Dendritic cell treated with granulocyte-macrophage colony-stimulating factor and Interleukin-4, amounts not matched to agents 40 ng/mL and 50 ng/mL, for 4 days (primary cell): ENCODE measurements around the gene MORF4L1.
"Not testable (repeated sequence)": the region's sequence is repeated elsewhere in the genome, so short reads cannot be mapped to it uniquely, and the experiment has no call there.

Source experiments
- H3K27ac Mint-ChIP-seq: one replicate; pipeline ENCODE4 v1.8.0; 2022; ENCODE audit warnings: mild to moderate bottlenecking, mixed read lengths
- H3K27me3 Mint-ChIP-seq: one replicate; pipeline ENCODE4 v1.8.0; 2022; ENCODE audit warnings: mild to moderate bottlenecking, mixed read lengths
- H3K36me3 Mint-ChIP-seq: one replicate; pipeline ENCODE4 v1.8.0; 2022; ENCODE audit warnings: low read depth, mixed read lengths
- H3K4me1 Mint-ChIP-seq: one replicate; pipeline ENCODE4 v1.8.0; 2022; ENCODE audit warnings: low read depth, mixed read lengths
- H3K4me3 Mint-ChIP-seq: one replicate; pipeline ENCODE4 v1.8.0; 2022; ENCODE audit warnings: mild to moderate bottlenecking, moderate library complexity, mixed read lengths
- H3K9me3 Mint-ChIP-seq: one replicate; pipeline ENCODE4 v1.8.0; 2022; ENCODE audit warnings: mixed read lengths
- intact Hi-C: fragments of 100-400 bp; cut with micrococcal nuclease; formaldehyde crosslinking; loops from one replicate; pipeline ENCODE4 v1.15.0; 2022

Gene MORF4L1

DNA sequence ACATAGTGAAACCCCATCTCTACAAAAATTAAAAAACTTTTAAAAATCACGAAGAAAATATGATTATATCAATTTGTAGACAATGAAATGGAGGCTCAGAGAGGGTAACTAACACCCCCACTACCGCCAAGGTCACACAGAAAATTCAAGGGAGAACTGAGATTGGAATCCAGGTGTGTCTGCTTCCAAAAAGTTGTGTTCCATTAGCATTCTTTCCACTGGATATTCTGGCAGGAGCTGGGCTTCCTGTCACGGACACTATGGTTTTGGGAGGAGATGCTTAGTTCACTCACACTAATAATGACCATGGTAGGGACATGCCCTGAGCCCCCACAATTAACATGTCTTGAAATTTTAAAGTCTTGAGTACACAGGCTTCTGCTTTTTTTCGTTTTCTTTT, 43.4 kb downstream of the MORF4L1 start:
- Mint-ChIP-seq H3K4me1 (peaks cover 65% of the 10 kb centered on the region), H3K36me3 (peaks cover 73% of the 10 kb centered on the region), H3K27ac (peak overlapping the region; percentile 78), H3K27me3 (no peaks in the 10 kb centered on the region), H3K9me3 (no peaks in the 10 kb centered on the region), H3K4me3 (no peak overlapping the region)
- intact Hi-C loops: no loop called here

DNA sequence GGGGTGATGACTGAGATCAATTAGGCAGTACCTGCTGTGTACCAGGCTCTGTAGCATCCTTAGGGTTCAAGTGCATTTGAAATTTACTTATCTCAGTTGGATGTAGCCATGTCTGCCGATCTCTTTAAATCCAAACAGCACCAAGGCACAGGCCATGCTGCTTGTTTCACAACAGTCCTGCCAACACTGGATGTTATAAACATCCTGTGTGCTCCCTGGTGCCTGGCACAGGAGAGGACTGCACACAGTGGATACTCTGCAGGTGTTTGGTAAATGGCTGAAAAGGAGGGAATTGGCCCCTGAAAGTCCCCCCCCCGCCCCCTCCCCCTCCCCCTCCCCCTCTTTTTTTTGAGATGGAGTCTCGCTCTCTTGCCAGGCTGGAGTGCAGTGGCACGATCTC, 45.2 kb downstream of the MORF4L1 start:
- Mint-ChIP-seq H3K36me3 (peaks cover 73% of the 10 kb centered on the region), H3K27ac (peak overlapping the region; percentile 87), H3K27me3 (no peaks in the 10 kb centered on the region)

DNA sequence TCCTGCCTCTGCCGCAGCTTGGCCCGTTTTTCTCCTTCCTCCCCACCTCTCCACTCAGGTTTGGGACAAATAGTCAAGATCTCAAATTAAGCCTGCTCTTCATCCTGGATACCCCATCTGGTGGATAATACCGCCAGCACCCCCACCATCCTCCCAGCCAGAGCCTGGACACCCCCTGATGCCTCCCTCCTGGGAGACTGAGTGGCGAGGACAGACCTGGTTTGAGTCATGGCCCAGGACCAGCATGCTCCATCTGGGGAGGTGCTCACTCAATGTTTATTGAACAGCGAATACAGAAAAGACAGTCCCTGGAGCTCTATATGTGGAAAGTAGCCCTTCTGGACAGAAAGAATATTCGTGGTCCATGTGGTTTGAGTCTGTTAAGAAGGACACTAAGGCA, 48.8 kb downstream of the MORF4L1 start:
- no peaks in the 10 kb centered on the region for H3K27me3 Mint-ChIP-seq
- intact Hi-C loops: no loop called here
- no peak overlapping the region for H3K4me3 Mint-ChIP-seq
- no peaks in the 10 kb centered on the region for H3K9me3 Mint-ChIP-seq
- H3K4me1 Mint-ChIP-seq: peaks cover 62% of the 10 kb centered on the region
- peaks cover 92% of the 10 kb centered on the region for H3K36me3 Mint-ChIP-seq
- peak overlapping the region; percentile 60 for H3K27ac Mint-ChIP-seq

More for the DNA sequence above, 45.2 kb downstream of the MORF4L1 start:
- Mint-ChIP-seq H3K4me1 (peaks cover 64% of the 10 kb centered on the region), H3K4me3 (no peak overlapping the region), H3K9me3 (no peaks in the 10 kb centered on the region)
- intact Hi-C loops: no loop called here

DNA sequence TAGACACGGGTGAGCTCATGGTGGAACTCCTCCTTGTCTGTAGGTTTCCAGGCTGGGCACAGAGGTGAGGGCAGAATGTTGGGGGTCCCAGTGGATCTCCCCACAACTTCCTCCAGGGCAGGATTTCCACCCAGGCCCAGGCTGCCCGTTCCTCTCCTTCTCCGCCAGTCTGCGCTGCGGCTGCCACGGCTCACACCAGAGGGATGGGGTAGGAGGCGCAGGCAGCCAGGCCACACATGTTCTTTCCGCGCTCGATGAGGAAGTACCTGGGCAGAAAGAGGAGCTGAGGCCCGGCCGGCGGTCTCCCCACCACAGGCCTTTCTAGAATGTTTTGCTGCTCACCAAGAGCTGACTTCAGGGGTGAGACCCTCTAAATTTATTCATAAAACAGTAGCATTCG, 49.2 kb downstream of the MORF4L1 start:
- Mint-ChIP-seq H3K36me3 (peaks cover 92% of the 10 kb centered on the region), H3K27me3 (no peaks in the 10 kb centered on the region), H3K4me1 (peaks cover 62% of the 10 kb centered on the region), H3K4me3 (no peak overlapping the region), H3K27ac (peak overlapping the region; percentile 60), H3K9me3 (no peaks in the 10 kb centered on the region)
- intact Hi-C loops: no loop called here

- Mint-ChIP-seq H3K36me3 (peaks cover 96% of the 10 kb centered on the region), H3K9me3 (no peaks in the 10 kb centered on the region), H3K27me3 (no peaks in the 10 kb centered on the region), H3K27ac (peak overlapping the region; percentile 60), H3K4me1 (peaks cover 63% of the 10 kb centered on the region), H3K4me3 (no peak overlapping the region)
- intact Hi-C loops: no loop called here
Observed at GRCh38 chr15:78922527-78922926, 49.8 kb downstream of the MORF4L1 start.

DNA sequence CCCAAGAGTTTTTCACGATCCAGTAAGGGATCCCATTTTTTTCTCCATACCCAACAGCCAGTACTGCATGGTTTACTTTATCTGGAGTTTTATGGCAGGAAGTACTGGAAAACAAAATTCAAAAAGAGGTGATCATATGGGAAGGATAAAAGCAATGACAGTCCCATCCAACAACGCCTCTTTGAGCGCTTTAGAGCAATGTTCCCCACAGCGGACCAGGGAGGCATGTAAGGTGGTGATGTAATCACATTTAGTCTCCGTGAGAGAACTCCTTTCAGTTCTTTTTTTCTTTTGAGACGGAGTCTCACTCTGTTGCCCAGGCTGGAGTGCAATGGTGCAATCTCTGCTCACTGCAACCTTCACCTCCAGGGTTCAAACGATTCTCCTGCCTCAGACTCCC, 50.3 kb downstream of the MORF4L1 start:
- H3K27ac Mint-ChIP-seq: peak overlapping the region; percentile 60
- intact Hi-C loops: no loop called here

GRCh38 chr15:78923480-78924360, 51.0 kb downstream of the MORF4L1 start:
- intact Hi-C loops: no loop called here
- H3K4me1 Mint-ChIP-seq: peaks cover 71% of the 10 kb centered on the region

More for the DNA sequence above, 50.3 kb downstream of the MORF4L1 start:
- Mint-ChIP-seq H3K4me3 (no peak overlapping the region), H3K27me3 (no peaks in the 10 kb centered on the region), H3K36me3 (peaks cover 96% of the 10 kb centered on the region), H3K4me1 (peaks cover 64% of the 10 kb centered on the region), H3K9me3 (no peaks in the 10 kb centered on the region)

GRCh38 chr15:78925076-78925624, 52.5 kb downstream of the MORF4L1 start:
- Mint-ChIP-seq H3K27ac (peak overlapping the region; percentile 58), H3K9me3 (no peaks in the 10 kb centered on the region), H3K27me3 (no peaks in the 10 kb centered on the region), H3K36me3 (peaks cover 96% of the 10 kb centered on the region), H3K4me1 (peaks cover 86% of the 10 kb centered on the region), H3K4me3 (no peak overlapping the region)
- intact Hi-C loops: no loop called here

More at GRCh38 chr15:78923480-78924360, 51.0 kb downstream of the MORF4L1 start:
- no peaks in the 10 kb centered on the region for H3K27me3 Mint-ChIP-seq
- no peak overlapping the region for H3K4me3 Mint-ChIP-seq
- H3K36me3 Mint-ChIP-seq: peaks cover 96% of the 10 kb centered on the region
- no peaks in the 10 kb centered on the region for H3K9me3 Mint-ChIP-seq
- peak overlapping the region; percentile 58 for H3K27ac Mint-ChIP-seq

- intact Hi-C loops: no loop called here
- Mint-ChIP-seq H3K4me3 (no peak overlapping the region), H3K36me3 (peaks cover 100% of the 10 kb centered on the region), H3K4me1 (peaks cover 93% of the 10 kb centered on the region), H3K9me3 (no peaks in the 10 kb centered on the region), H3K27ac (peak overlapping the region; percentile 79), H3K27me3 (no peaks in the 10 kb centered on the region)
Observed at GRCh38 chr15:78925956-78926743, 53.5 kb downstream of the MORF4L1 start.

DNA sequence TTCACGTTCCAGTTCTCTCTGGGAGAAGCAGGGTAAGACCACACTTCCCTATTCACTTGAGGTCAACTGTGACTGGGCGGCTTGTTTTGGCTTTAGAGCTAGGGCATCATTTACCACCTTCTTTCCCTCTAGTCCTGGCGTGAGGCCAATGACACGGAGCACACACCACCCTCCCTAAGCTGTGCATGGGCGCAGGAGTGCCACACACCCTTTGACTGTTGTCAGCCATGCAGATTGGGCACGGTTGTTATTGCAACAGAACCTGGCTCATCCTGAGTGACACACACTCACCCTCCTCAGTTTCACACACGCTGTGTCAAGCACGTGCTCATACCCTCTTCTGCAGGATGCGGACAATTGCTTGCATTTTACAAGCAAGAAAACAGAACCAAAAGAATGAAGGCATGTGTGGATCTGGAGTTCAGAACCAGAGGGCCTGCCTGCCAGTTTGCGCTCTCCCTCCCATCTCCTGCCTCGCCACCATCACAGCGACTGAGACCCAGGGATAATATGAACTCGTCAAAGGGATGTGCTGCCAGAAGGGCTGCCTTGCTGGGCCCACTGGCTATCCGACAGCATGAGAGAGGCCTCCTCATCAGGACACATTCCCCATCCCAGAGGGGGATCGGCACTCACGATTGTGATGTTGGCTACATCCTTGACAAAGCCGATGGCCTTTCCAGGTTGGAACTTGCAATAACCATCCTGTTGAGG, 54.5 kb downstream of the MORF4L1 start:
- Mint-ChIP-seq H3K27ac (peak overlapping the region; percentile 79), H3K4me3 (no peak overlapping the region), H3K36me3 (peaks cover 100% of the 10 kb centered on the region), H3K27me3 (no peaks in the 10 kb centered on the region), H3K4me1 (peaks cover 93% of the 10 kb centered on the region), H3K9me3 (no peaks in the 10 kb centered on the region)
- intact Hi-C loops: no loop called here

DNA sequence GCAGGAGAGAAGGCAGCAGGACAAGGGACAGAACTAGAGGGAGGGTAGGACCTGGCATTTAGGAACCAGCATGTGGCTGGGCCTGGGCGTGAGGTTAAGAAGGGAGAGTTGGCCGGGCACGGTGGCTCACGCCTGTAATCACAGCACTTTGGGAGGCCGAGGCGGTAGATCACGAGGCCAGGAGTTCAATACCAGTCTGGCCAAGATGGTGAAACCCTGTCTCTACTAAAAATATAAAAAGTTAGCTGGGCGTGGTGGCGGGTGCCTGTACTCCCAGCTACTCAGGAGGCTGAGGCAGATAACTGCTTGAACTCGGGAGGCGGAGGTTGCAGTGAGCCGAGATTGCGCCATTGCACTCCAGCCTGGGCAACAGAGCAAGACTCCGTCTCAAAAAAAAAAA, 55.5 kb downstream of the MORF4L1 start:
- peak overlapping the region; percentile 79 for H3K27ac Mint-ChIP-seq
- H3K4me3 Mint-ChIP-seq, H3K27me3 Mint-ChIP-seq, H3K9me3 Mint-ChIP-seq, intact Hi-C loops: not testable (repeated sequence)
- H3K4me1 Mint-ChIP-seq: peaks cover 94% of the 10 kb centered on the region
- H3K36me3 Mint-ChIP-seq: peaks cover 100% of the 10 kb centered on the region

GRCh38 chr15:78928616-78929093, 56.0 kb downstream of the MORF4L1 start:
- Mint-ChIP-seq H3K36me3 (peaks cover 100% of the 10 kb centered on the region), H3K4me1 (peaks cover 94% of the 10 kb centered on the region), H3K27me3 (no peaks in the 10 kb centered on the region), H3K4me3 (no peak overlapping the region), H3K27ac (peak overlapping the region; percentile 79), H3K9me3 (no peaks in the 10 kb centered on the region)
- intact Hi-C loops: no loop called here

DNA sequence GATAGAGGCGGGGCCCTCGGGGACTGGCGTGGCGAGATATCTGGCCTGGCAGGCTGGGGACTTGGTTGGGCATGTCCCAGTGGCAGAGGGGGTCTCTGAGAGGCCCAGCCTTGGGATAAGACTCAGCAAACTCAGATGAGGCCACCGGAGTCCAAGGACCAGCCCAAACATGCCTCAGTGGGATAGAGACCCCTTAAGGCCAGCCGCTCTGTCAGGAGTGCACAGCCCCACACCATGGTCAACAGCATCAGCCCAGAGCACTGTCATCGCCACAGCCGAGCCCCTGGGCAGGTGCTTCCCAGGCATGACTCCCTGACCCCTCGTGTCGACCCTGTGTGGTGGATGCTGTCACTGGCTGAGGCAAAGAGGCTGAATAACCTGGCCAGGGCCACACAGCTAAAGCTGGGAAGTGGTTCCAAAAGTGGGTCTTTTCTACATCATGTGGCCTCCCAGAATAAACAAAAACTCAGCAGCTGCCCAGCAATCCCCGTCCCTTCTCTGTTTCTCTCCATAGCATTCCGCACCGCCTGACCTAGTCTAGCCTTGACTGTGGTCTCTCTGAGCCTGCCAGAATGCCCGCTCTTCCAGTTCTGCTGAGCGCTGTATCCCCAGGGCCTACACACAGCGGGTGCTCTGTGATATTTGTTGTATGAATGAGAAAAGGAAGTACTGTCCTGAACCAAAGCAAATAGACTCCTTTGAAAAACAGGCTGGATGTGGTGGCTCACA, 57.0 kb downstream of the MORF4L1 start:
- Mint-ChIP-seq H3K9me3 (no peaks in the 10 kb centered on the region), H3K4me3 (no peak overlapping the region), H3K36me3 (peaks cover 100% of the 10 kb centered on the region), H3K27ac (peak overlapping the region; percentile 79), H3K4me1 (peaks cover 90% of the 10 kb centered on the region), H3K27me3 (no peaks in the 10 kb centered on the region)
- intact Hi-C loops: no loop called here
